ENCODE measurements around the gene NCKAP5L. TPM values are rescaled to one million over a fixed set of nuclear protein-coding genes. Genes with fewer than 3 reads are reported as not detected.
A peak's percentile ranks its signal among the peaks of the same experiment; 100 is the strongest.

The NCKAP5L gene
- total RNA-seq, 1 experiment from 2014 or later, result 19.5 TPM

DNA sequence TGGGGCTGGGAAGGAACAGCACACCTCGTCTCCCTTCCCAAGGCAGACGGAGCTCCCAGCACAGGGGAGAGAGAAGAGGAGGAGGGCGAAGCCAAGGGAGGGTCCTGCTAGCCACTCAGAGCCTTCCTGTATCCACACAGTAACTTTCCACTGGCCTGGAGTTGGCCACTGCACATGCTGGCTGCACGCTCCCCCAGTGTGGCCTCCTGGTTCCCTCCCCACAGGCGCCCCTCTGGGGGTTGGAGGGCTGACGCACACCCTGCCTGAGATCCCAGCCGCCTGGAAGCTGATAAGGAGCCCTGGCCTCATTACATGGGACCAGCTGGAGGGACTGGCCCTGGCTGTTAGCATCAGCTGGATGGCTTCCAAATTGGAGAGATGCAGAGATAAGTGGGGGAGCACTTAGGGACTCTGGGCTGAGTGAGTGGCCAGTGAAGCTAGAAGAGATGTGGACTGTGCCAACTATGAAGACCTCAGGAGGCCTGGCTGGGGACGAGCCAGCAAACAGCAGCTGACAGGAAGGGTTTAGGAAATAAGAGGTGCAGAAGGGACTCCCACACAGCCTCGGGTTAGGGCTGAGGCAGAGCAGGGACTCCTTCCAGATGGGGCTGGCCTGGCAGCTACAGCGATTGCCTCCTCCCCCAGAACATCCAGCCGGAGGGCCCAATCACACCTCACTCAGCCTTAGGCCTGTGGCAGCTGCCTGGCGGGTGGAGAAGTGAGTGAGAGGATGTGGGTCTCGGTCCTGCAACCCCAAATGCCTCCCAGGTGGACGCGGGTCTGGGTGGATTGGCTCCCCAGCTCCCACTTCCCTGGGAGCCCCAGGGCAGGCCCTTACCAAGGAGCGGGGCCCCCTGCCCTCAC lies 41.0 kb upstream of the NCKAP5L start:
- Mint-ChIP-seq H3K4me1 (ENCODE audit: low read depth, unreplicated experiment) (peaks cover 39% of the 10 kb centered on the region), H3K27ac (ENCODE audit: unreplicated experiment) (peak overlapping the region; percentile 90), H3K27me3 (ENCODE audit: insufficient read depth, unreplicated experiment) (no peaks in the 10 kb centered on the region), H3K4me3 (ENCODE audit: unreplicated experiment) (peak overlapping the region; percentile 38), H3K9me3 (ENCODE audit: unreplicated experiment) (no peaks in the 10 kb centered on the region), H3K36me3 (ENCODE audit: insufficient read depth, unreplicated experiment) (peaks cover 6% of the 10 kb centered on the region)
- no peaks in the 10 kb centered on the region for H3K9me3 ChIP-seq
- ChIA-PET CTCF (interaction anchor here (0.5 to 3.5 kb wide), 6 partner anchors 97 to 912 kb away, joined by 3 to 46 read pairs (median 3); partner anchors contain the start of genes ARF3 and TMBIM6), POLR2A (interaction anchor here (0.6 kb wide), 1 partner anchor 26 kb away, joined by 3 read pairs; no protein-coding TSS in a partner anchor)
- no peak for TF ChIP-seq CTCF (IDR thresholded peaks at IDR 0.05; ENCODE audit: insufficient read depth in 1 of 2, low read depth in 1 of 2, low read length in 1 of 2, severe bottlenecking in 1 of 2, unreplicated experiment in 1 of 2)
- H3K36me3 ChIP-seq (ENCODE audit: control insufficient read depth, insufficient read depth, low read length), result no peaks in the 10 kb centered on the region
- intact Hi-C loops (cut with micrococcal nuclease; ENCODE audit: unreplicated experiment), result loop anchor here (5.0 kb wide), 2 partner anchors 33 to 83 kb away; partner anchors contain the start of genes AQP2 and FAIM2
- peak; percentile 85 to 90 for DNase-seq
- BruUV-seq (replicated peaks), result no TSS peak
- H3K4me1 ChIP-seq, result peaks cover 44% of the 10 kb centered on the region
- no peaks in the 10 kb centered on the region for H3K27me3 ChIP-seq (replicated peaks; ENCODE audit: control insufficient read depth, insufficient read depth, low read length)
- H3K4me3 ChIP-seq (ENCODE audit: low read depth, low read length), result no peak overlapping the region

DNA sequence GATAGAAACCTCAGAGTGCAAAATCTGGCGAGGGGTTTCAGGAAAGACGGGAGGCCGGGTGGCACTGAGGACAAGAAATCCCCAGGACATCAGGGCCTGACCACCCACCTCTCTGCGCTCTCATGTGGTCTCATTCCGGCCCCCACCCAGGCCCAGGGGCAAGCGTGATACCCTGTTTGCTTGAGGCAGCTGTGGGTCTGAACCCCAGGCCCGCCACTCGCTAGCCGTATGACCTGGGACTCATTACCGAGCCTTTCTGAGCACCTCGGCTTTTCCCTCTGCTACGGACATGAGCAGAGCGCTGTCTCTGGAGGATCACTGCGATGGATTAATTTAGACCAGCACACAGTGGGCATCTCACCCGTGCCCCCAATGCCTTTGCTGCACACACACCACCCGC lies 40.2 kb upstream of the NCKAP5L start:
- TSS peak; percentile 87 for BruUV-seq (replicated peaks)
- no peak for TF ChIP-seq CTCF (IDR thresholded peaks at IDR 0.05; ENCODE audit: insufficient read depth in 1 of 2, low read depth in 1 of 2, low read length in 1 of 2, severe bottlenecking in 1 of 2, unreplicated experiment in 1 of 2)
- POLR2A ChIA-PET, result interaction anchor here (0.5 to 1.3 kb wide), 4 partner anchors 25 to 127 kb away, joined by 3 to 9 read pairs (median 8); partner anchors contain the start of genes BCDIN3D, NCKAP5L and TMBIM6
- Mint-ChIP-seq H3K36me3 (ENCODE audit: insufficient read depth, unreplicated experiment) (peaks cover 6% of the 10 kb centered on the region), H3K4me1 (ENCODE audit: low read depth, unreplicated experiment) (peaks cover 45% of the 10 kb centered on the region), H3K9me3 (ENCODE audit: unreplicated experiment) (no peaks in the 10 kb centered on the region), H3K27ac (ENCODE audit: unreplicated experiment) (peak overlapping the region; percentile 90), H3K27me3 (ENCODE audit: insufficient read depth, unreplicated experiment) (no peaks in the 10 kb centered on the region), H3K4me3 (ENCODE audit: unreplicated experiment) (no peak overlapping the region)
- no peaks in the 10 kb centered on the region for H3K27me3 ChIP-seq (replicated peaks; ENCODE audit: control insufficient read depth, insufficient read depth, low read length)
- no peaks in the 10 kb centered on the region for H3K9me3 ChIP-seq
- intact Hi-C loops (cut with micrococcal nuclease; ENCODE audit: unreplicated experiment), result loop anchor here (5.0 kb wide), 2 partner anchors 34 to 84 kb away; partner anchors contain the start of genes AQP2 and FAIM2
- CTCF ChIA-PET, result interaction anchor here (0.9 to 3.5 kb wide), 7 partner anchors 79 to 214 kb away, joined by 3 to 46 read pairs (median 3); partner anchors contain the start of gene TMBIM6
- H3K36me3 ChIP-seq (ENCODE audit: control insufficient read depth, insufficient read depth, low read length), result no peaks in the 10 kb centered on the region
- no peak overlapping the region for H3K4me3 ChIP-seq (ENCODE audit: low read depth, low read length)
- DNase-seq, result no peak
- H3K4me1 ChIP-seq, result peaks cover 50% of the 10 kb centered on the region

All from Caco-2 (cell line).